SJCRH30 (cell line): Measurements from ENCODE around the gene AKNA. TPM values are rescaled to one million over a fixed set of nuclear protein-coding genes. Genes with fewer than 3 reads are reported as not detected.
A peak's percentile ranks its signal among the peaks of the same experiment; 100 is the strongest.

Source experiments
- DNase-seq, 2 experiments: peaks; one replicate each; pipeline ENCODE4 v3.0.0-alpha.2; 2015 to 2020
- H3K27ac ChIP-seq: fragments of 250-450 bp; sonication (Bioruptor Pico); 2 replicates; pipeline ENCODE4 v1.5.1; 2020; ENCODE audit warnings: mild to moderate bottlenecking, moderate library complexity
- H3K27me3 ChIP-seq: fragments of 250-450 bp; sonication (Bioruptor Pico); 2 replicates; pipeline ENCODE4 v1.5.1; 2020; ENCODE audit warnings: mild to moderate bottlenecking, moderate library complexity
- H3K36me3 ChIP-seq: fragments of 250-450 bp; sonication (Bioruptor Pico); 2 replicates; pipeline ENCODE4 v1.5.1; 2020; ENCODE audit warnings: mild to moderate bottlenecking, moderate library complexity
- H3K4me1 ChIP-seq: fragments of 250-450 bp; sonication (Bioruptor Pico); 2 replicates; pipeline ENCODE4 v1.5.1; 2020; ENCODE audit warnings: mild to moderate bottlenecking, moderate library complexity
- H3K4me3 ChIP-seq: fragments of 250-450 bp; sonication (Bioruptor Pico); 2 replicates; pipeline ENCODE4 v1.5.1; 2020; ENCODE audit warnings: mild to moderate bottlenecking, moderate library complexity
- H3K9me3 ChIP-seq: fragments of 250-450 bp; sonication (Bioruptor Pico); replicated peaks from 2 replicates; pipeline ENCODE4 v1.5.1; 2020; ENCODE audit warnings: mild to moderate bottlenecking, moderate library complexity
- total RNA-seq: library from RNA; depleted of rRNA; stranded (reverse); fragments of >200 nt; shearing (Covaris generic); gene quantifications from 2 replicates; pipeline ENCODE4 v1.2.3, GENCODE V29; 2014

Gene AKNA
- total RNA-seq, 1 experiment from 2014 or later: 3.1 TPM

DNA sequence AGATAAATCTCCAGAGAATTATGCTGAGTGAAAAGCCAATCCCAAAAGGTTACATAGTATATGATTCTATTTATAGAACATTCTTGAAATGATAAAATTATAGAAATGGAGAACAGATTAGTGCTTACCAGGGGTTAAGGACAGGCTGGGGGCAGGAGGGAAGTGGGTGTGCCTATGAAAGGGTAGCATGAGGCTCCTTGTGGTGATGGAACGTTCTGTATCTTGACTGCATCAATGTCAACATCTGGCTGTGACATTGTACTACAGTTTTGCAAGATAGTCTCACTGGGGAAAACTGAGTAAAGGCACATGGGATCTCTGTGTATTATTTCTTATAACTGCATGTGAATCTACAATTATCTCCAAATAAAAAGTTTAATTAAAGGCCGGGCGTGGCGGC lies 35.9 kb downstream of the AKNA start:
- no peaks in the 10 kb centered on the region for H3K9me3 ChIP-seq
- no peaks in the 10 kb centered on the region for H3K36me3 ChIP-seq
- no peak for DNase-seq
- no peaks in the 10 kb centered on the region for H3K27me3 ChIP-seq
- H3K4me1 ChIP-seq: no peaks in the 10 kb centered on the region; the same call in 1 of the 2 replicates
- H3K4me3 ChIP-seq: no peak overlapping the region
- H3K27ac ChIP-seq: no peak overlapping the region

DNA sequence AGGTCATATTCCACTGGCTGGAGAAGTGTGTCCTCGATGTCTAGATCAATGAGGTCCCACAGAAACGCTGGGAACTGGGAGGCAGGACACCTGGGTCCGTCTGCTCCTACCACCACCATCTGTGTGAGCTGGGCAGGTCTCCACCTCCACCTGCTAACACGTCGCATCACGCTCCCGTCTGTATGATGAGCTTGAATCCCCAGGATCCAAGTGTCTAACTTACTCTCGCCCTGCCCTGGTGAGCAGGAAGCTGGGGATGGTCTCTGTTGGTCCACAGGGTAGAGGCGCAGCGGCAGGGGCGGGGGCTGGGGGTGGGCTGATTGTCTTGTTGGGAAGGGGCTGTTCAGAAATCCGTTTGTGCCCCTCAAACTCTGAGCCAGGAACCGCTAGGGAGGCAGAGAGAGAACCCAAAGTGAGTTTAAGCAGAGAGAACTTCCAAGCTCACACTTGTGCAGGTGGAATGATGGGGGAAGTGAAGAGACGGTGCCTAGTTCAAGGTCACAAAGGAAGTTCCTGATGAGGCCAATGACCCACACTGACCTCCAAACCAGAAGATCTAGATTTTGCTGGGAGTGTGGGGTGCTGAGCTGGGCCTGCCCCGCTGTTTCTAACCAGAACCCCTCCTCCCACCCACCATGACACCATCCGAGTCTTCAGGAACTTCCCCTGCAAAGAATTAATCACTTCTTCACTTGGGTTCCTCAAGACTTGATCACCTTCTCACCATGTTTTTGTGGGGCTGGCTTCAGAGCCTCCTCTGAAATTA lies 37.0 kb downstream of the AKNA start:
- Histone ChIP-seq H3K27me3 (no peaks in the 10 kb centered on the region), H3K9me3 (no peaks in the 10 kb centered on the region), H3K27ac (no peak overlapping the region), H3K4me1 (no peaks in the 10 kb centered on the region; the same call in 1 of the 2 replicates), H3K4me3 (no peak overlapping the region), H3K36me3 (no peaks in the 10 kb centered on the region)
- no peak for DNase-seq

DNA sequence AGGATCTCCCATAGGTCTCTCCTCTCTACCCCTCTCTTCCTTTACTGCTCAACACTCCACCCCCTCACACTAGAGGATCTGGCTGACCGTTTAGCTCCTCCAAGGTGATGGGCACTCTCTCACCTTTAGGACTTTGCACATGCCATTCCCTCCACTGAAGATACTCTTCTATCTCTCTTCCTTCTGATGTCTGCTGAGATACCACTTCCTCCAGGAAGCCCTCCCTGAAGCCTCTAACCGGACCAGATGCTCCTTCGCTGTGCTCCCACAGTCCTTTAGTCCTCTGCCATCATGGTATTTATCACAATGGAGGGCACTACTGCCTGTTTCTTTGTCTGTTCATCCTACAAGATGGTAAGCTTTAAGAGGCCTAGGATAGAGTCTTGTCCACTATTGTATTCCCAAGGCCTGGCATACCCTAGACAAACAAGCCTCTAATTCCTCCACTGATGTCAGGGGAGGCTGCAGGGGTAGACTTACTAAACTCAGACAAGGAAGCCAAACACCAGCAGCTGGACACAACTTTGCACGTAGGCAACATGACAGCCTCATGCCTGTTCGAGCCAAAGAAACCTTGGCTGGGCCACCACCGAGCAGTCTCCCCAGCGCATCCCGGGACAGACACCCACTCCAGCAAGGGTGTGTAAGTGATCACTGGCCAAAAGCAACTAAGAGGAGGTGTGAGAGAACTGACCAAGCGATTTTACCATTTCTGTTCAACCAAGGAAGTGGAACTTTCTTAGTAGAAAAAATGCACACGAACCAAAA lies 37.9 kb downstream of the AKNA start:
- no peak overlapping the region for H3K27ac ChIP-seq
- no peaks in the 10 kb centered on the region for H3K36me3 ChIP-seq
- DNase-seq: no peak

DNA sequence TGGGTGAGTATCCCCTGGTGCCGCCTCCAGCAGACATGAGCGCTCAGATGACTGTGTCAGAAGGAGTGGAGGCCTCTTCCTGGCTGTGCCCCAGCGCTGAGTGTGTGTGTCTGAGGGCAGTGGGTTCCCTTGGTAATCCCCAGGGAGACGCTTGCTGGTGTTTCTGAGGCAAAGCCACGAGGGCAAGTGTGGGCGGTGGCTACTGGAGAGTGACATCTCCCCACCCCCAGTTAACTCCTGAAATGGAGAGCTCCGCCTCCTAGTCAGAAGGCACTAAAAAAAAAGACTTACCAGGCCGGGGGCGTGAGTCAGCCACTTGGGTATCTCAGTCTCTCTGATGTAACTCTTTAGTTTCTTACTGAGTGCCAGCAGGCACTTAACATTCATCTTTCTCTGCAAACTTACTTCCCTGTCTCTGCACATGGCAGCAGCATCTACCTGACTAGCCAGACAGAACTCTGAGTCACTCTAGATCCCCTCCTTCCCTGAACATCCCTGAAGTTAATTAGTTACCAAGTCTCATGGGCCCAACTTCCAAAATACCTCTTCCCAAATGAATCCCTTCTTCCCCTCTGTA lies 38.8 kb downstream of the AKNA start:
- peak; percentile 69 to 77 for DNase-seq
- Histone ChIP-seq H3K9me3 (no peaks in the 10 kb centered on the region), H3K27me3 (no peaks in the 10 kb centered on the region), H3K36me3 (no peaks in the 10 kb centered on the region), H3K27ac (no peak overlapping the region), H3K4me3 (no peak overlapping the region), H3K4me1 (no peaks in the 10 kb centered on the region; the same call in 1 of the 2 replicates)

More for the DNA sequence above, 37.9 kb downstream of the AKNA start:
- no peak overlapping the region for H3K4me3 ChIP-seq
- H3K4me1 ChIP-seq: no peaks in the 10 kb centered on the region; the same call in 1 of the 2 replicates
- H3K27me3 ChIP-seq: no peaks in the 10 kb centered on the region
- H3K9me3 ChIP-seq: no peaks in the 10 kb centered on the region

DNA sequence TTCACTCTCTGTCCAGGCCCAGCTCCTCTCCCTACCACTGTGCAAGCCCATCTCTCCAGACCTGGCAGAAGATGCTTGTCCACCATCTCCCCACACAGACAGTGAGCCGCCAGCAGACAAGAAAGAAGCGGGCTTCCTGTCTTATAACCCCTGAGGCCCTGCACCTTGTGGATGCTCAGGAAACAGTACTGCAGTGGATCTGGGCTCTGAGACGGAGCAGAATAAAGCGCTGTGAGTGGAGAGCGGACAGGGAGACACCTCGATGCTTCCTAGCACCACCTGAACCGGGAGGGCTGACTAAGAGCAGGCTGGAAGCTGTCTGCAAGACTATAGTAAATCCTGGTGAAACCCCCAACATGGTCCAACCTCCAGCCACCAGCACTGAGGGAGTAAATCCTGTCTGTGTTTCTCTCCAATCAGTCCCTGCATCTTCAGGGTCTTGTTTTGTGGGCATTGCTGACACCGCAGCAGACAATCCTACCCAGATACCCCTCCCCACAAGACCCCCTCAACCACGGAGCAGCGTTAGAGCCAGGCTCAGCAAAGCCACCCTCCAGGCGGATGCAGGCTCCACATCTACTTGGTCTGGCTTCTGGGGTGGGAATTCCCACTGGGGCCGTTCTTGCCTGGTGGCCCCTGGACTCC lies 39.4 kb downstream of the AKNA start:
- DNase-seq: no peak
- Histone ChIP-seq H3K27me3 (no peaks in the 10 kb centered on the region), H3K4me1 (no peaks in the 10 kb centered on the region; the same call in 1 of the 2 replicates), H3K4me3 (no peak overlapping the region), H3K27ac (no peak overlapping the region), H3K36me3 (no peaks in the 10 kb centered on the region), H3K9me3 (no peaks in the 10 kb centered on the region)

DNA sequence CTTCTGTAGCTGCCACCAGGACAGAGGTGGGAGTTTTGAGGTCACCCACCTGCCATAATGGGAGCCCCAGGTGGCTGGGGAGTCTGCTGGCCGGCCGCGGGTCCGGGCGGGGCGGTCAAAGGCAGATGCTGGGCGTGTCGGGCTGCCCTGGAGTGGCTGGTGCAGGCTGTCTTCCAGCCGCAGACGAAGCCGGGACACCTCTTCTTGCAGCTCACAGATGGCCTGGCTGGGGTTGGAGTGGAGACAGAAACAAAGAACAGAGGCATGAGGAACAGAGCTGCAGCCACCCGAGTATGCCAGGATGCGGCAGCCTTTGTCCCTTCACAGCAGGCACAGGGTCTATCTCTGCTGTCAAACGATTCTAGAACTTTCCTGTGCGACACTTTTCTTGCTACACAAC lies 40.1 kb downstream of the AKNA start:
- H3K9me3 ChIP-seq: no peaks in the 10 kb centered on the region
- DNase-seq: no peak
- no peak overlapping the region for H3K27ac ChIP-seq
- no peaks in the 10 kb centered on the region for H3K36me3 ChIP-seq
- no peaks in the 10 kb centered on the region for H3K27me3 ChIP-seq
- no peaks in the 10 kb centered on the region; the same call in 1 of the 2 replicates for H3K4me1 ChIP-seq
- no peak overlapping the region for H3K4me3 ChIP-seq

DNA sequence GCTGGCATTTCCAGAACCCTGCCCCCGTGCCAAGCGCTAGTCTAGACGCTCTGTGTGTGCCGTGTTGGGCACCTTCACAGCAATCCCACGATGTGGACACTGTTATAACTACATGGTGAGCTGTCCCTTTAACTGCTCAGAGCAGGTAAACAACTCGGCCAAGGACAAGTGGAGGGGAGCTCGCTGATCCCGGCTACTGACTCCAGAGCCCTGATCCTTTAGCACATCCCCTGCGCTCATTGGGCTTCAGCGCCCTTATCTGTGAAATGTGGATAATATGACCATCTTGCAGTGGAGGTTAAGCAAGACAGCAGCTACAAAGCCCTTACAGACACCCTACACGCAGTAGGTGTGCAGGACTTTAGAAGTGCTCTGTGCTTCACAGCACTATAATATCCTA lies 41.6 kb downstream of the AKNA start:
- Histone ChIP-seq H3K4me1 (no peaks in the 10 kb centered on the region; the same call in 1 of the 2 replicates), H3K36me3 (no peaks in the 10 kb centered on the region), H3K4me3 (no peak overlapping the region), H3K27ac (no peak overlapping the region), H3K27me3 (no peaks in the 10 kb centered on the region), H3K9me3 (no peaks in the 10 kb centered on the region)
- DNase-seq: no peak

DNA sequence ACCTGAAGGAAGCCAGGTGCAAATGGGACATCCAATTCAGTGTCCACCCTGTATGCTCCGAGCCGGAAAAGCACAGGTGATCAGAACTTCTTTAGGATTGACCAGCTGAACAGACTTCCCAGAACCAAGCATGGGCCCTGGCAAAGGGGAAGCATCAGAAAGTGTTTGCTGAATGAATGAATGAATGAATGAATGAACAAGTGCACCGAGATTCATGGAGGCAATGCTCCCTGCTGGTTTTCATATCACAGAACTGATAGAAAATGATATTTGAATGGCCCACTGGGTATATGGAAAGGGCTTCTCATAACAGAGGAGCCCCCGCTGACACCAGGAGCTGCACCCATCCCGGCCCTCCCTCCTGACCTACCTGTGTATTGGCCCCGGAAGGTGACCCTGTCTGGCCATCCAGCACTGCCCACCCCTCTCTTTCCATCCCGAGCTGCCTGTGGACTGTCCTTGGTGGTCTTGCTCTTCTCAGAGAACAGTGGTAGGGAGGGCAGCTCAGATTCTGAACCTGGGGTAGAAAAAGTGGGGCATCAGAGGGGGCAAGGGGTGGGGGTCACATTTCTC lies 42.2 kb downstream of the AKNA start:
- Histone ChIP-seq H3K9me3 (no peaks in the 10 kb centered on the region), H3K36me3 (no peaks in the 10 kb centered on the region), H3K4me1 (no peaks in the 10 kb centered on the region; the same call in 1 of the 2 replicates), H3K27ac (no peak overlapping the region), H3K4me3 (no peak overlapping the region), H3K27me3 (no peaks in the 10 kb centered on the region)
- DNase-seq: no peak

DNA sequence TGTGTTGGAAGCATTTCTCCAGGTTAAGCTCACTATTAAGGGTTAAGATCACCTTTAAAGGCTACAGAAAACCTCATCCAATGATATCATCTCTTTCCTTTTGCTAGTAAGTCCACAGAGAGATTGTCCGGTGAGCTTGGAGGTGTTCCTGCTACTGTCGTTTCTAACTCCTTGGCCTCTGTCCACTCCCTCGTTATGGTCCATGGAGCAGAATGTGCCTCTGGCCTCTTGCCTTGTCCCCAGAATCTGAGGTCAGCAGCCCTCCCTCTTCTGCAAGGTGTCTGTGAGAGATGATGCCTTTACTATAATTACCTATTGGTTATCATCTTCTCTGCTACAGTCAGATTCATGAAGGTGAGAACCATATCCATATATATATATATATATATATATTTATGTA lies 43.1 kb downstream of the AKNA start:
- DNase-seq: no peak
- H3K36me3 ChIP-seq: no peaks in the 10 kb centered on the region

DNA sequence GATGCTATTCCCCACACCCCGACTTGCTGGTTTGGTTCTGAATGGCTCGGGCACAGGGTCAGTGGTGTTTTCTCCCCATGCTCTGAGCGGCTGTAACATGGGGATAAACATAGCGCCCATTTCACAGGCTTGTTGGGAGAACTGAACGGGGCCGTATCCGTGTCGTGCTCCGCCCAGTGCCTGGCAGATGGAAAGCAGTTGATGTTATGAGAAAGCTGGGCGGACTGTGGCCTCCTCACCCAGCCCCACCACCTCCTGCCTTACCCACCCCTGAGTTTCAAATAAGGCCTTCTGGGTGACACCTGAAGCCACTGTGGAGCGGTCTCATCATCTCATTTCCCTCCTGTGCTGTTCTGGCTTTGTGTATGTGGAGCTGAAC lies 43.6 kb downstream of the AKNA start:
- no peaks in the 10 kb centered on the region for H3K36me3 ChIP-seq
- no peaks in the 10 kb centered on the region; the same call in 1 of the 2 replicates for H3K4me1 ChIP-seq
- no peak overlapping the region for H3K27ac ChIP-seq
- no peak for DNase-seq
- H3K4me3 ChIP-seq: no peak overlapping the region
- H3K27me3 ChIP-seq: no peaks in the 10 kb centered on the region
- no peaks in the 10 kb centered on the region for H3K9me3 ChIP-seq

More for the DNA sequence above, 43.1 kb downstream of the AKNA start:
- Histone ChIP-seq H3K27me3 (no peaks in the 10 kb centered on the region), H3K4me3 (no peak overlapping the region), H3K9me3 (no peaks in the 10 kb centered on the region), H3K4me1 (no peaks in the 10 kb centered on the region; the same call in 1 of the 2 replicates), H3K27ac (no peak overlapping the region)

DNA sequence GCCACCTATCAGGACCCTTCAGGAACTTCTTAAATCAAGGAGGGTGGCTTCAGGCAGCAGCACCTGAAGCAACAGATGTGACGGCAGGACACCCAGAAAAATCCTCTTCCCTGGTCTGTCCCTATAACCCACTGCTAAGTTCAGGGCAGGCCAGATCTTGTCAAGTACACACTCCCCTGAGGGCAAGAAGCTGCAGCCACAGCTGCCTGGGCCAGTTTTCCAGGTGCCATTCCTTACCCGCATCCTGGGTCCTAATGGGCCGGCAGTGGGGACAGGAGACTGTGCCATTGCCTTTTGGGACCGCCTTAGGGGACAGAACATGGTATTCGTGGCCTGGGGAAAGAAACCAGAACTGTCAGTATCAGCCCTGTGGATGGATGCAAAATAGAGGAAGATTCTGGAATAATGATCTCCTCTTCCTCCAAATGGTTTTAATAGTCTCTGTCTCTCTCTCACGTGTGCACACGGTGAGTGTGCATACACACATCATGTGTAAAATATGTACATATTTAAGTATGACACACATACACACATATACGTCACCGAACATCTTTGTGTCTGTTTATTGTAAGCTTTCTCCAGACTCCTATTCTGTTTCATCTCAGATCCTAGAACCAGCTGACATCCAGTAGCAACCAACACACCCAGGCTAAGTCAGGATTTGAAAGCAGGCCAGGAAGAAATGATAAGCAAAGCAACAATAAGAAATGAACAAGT lies 44.2 kb downstream of the AKNA start:
- Histone ChIP-seq H3K27ac (no peak overlapping the region), H3K9me3 (no peaks in the 10 kb centered on the region), H3K4me3 (no peak overlapping the region), H3K4me1 (no peaks in the 10 kb centered on the region; the same call in 1 of the 2 replicates), H3K36me3 (no peaks in the 10 kb centered on the region), H3K27me3 (no peaks in the 10 kb centered on the region)
- no peak for DNase-seq

DNA sequence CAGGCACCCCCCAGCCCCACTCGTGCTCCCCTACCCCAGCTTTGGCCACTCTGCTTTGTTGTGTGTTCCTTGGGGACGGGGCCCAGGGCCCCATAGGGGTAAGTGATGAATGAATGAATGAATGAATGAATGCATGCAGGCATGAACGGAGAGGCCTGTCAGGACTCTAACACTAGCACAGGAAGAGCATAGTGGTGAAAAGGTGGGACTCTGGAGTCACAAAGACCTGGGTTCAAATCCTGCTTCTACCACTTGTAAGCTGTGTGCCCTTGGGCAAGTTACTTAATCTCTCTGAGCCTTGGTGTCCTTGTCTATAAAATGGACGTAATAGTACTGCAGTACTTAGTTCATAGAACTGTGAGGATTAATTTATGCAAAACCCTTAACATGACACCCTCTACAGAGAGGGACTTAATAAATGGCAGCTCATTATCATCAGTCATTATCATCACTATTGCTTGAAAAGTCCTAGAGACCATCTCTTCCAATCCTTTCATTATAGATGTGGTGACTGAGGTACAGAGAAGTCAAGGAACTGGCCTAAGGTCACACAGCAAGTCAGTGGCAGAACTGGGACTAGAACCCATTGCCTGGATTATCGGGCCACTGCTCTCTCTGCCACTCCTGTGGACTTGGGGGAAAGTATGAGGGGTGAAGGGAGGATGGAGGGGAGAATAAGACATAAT lies 44.9 kb downstream of the AKNA start:
- Histone ChIP-seq H3K27me3 (no peaks in the 10 kb centered on the region), H3K9me3 (no peaks in the 10 kb centered on the region), H3K4me1 (no peaks in the 10 kb centered on the region), H3K27ac (no peak overlapping the region), H3K36me3 (no peaks in the 10 kb centered on the region), H3K4me3 (no peak overlapping the region)
- DNase-seq: no peak

DNA sequence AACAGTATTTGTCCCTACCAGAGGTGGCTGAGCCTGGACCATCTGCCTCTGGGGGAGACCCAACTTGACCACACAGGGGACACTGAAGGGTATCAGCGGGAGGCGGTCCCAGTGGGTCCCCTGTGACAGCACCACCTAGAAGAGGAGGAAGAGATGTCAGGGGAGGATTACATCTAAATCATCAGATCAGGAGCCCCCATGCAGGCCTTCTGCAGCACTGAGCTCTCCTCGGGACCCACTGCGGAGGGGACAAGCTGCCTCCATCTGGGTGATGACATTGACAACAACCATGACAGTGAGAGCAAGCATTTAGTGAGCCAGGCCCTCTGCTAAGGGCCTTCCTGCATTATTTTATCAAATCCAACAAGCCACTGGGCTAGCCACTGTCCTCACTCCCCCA lies 45.8 kb downstream of the AKNA start:
- no peaks in the 10 kb centered on the region for H3K27me3 ChIP-seq
- H3K9me3 ChIP-seq: no peaks in the 10 kb centered on the region
- H3K4me3 ChIP-seq: no peak overlapping the region
- no peak for DNase-seq
- H3K4me1 ChIP-seq: no peaks in the 10 kb centered on the region
- H3K27ac ChIP-seq: no peak overlapping the region
- H3K36me3 ChIP-seq: no peaks in the 10 kb centered on the region
